ENCODE data around the gene DMKN.

DMKN gene

DNA sequence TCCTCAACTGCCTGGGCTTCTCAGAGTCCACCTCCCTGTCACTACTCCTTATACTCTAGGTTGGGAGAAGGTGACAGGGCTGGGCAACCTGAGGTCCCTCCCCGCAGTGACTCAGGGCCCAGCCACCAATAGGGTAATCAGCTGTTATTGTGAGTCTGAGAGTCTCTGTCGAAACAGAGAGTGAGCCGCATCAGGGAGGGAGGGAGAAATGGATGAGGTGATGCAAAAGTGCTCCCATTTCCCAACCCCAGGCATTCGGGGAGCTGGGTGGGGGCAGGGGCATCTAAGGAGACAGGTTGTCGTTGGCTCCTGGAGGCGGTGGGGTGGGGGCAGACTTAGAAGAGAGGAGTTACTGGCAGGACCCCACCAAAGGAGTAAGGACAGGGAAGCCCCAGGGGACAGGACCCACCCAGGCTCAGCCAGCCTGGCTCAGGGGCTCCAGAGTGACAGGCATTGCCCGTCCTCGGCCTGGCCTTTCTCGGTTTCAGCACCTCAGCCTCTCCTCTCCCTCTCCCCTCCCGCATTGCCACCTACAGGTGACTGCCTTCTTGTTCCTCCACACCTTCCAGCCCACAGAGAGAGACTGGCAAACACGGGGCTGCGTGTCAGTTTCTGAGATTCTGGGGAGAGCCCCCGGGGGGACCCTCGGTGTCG, at the start of gene DMKN:
DMKN (minus strand) TSS at position 22 of the 654 bp plus-strand sequence. CDS start 174 bp downstream, outside the sequence.
- no peak for DNase-seq

DNA sequence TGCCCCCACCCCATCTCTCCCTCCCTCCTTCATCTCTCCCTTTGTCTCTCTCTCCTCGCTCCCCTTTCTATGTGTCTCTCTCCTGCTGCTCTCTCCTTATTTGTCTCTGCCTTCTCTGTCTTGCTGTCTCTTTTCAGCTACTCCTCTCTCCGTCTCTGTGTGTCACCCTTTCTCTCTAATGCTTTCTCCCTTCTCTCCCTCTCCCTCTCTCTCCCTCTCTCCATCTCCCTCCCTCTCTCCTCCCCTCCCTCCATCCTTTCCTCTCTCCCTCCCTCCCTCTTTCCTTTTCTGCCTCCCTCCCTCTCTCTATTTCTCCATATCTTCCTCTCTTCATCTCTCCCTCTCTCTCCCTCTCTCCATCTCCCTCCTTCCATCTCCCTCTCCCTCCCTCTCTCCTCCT, 49.3 kb upstream of the DMKN start:
- no peak for DNase-seq

DNA sequence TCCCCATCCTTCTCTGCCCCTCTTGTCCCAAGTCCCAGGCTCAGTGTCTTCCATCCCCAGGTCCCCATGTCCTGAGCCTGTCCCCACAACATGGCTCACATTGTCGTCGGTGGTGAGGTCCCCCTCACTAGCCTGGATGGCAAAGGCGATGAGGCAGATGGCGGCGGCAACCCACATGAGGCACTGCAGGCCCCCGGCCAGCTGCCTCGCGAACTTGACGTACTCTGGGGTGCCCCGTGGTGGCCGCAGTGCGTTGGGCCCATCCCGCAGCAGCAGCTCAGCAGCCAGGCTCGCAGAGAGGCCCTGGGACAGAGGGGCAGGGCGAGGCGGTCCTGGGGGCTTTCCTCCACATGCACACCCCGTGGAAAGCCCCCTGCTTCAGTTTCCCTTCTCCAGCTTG, 48.9 kb upstream of the DMKN start:
- DNase-seq, result no peak

GRCh38 chr19:35561436-35561835, 48.0 kb upstream of the DMKN start:
- DNase-seq, result no peak

GRCh38 chr19:35560677-35561076, 47.2 kb upstream of the DMKN start:
- no peak for DNase-seq

DNA sequence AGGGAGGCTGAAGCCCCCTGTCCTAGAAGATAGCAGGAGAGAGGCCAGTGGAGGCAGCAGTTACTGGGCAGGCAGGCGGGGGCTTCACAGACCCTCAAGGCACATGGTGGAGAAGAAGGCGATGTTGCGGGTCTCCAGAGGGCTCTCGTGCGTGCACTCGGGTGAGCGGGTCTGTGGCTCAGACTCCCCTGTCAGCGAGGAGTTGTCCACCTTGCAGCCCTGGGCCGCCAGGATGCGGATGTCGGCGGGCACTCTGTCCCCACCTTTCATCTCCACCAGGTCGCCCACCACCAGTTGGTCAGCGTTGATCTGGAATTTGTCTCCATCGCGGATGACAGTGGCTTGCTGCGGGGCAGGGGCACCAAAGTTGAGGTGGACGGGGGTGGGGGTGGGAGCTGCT, 46.8 kb upstream of the DMKN start:
- DNase-seq, result no peak

DNA sequence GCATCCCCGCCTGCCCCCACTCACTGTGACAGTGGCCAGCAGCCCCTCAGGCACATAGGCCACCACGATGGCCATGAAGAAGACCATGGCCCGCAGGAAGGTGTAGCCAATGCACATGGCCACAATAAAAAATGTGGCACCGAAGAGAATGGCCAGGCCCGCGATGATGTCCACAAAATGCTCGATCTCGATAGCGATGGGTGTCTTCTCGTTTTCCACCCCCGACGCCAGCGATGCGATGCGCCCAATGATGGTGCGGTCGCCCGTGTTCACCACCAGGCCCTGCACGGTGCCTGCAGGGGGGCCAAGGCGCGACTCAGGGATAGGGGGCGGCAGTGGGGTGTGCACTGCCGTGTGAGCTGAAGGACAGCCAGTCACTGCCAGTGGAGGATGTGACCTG, 46.3 kb upstream of the DMKN start:
- no peak for DNase-seq

GRCh38 chr19:35559281-35559659, 45.8 kb upstream of the DMKN start:
- DNase-seq, result no peak

DNA sequence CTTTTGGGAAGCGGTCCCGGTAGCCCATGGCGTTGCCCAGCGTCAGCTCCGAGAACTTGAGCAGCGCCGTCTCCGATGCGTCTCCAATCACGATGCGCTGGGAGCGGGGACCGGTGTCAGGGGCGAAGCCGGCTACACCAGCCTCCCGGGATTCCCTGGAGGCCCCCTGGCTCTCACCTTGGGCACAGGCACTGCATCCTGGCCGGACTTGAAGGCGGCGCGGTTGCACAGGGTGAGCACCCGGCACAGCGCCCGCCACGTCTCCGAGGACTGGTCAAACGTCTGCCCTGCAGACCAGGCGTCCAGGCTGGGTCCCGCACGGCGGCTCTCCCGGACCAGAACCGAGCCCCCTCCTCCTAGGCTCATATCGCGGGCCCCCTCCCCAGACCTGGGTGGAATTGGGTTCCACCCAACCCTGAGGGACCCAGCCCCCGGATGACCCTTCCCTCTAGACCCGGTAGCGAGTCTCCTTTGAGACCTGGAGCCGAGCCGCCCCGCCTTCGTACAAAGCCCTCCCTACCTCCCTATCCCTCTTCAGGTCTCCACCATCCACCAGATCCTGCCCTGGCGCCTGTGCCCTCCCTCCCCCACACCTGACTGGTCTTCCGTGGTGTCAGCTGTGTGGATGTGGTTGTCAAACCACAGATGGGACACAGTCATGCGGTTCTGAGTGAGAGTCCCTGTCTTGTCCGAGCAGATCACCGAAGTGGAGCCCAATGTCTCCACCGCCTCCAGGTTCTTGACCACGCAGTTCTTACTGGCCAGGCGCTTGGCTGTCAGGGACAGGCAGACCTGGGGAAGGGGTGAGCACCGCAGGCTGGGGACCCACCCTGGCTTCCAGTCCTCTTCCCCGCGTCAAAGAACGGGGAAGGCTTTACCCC, 45.2 kb upstream of the DMKN start:
- DNase-seq, result no peak

DNA sequence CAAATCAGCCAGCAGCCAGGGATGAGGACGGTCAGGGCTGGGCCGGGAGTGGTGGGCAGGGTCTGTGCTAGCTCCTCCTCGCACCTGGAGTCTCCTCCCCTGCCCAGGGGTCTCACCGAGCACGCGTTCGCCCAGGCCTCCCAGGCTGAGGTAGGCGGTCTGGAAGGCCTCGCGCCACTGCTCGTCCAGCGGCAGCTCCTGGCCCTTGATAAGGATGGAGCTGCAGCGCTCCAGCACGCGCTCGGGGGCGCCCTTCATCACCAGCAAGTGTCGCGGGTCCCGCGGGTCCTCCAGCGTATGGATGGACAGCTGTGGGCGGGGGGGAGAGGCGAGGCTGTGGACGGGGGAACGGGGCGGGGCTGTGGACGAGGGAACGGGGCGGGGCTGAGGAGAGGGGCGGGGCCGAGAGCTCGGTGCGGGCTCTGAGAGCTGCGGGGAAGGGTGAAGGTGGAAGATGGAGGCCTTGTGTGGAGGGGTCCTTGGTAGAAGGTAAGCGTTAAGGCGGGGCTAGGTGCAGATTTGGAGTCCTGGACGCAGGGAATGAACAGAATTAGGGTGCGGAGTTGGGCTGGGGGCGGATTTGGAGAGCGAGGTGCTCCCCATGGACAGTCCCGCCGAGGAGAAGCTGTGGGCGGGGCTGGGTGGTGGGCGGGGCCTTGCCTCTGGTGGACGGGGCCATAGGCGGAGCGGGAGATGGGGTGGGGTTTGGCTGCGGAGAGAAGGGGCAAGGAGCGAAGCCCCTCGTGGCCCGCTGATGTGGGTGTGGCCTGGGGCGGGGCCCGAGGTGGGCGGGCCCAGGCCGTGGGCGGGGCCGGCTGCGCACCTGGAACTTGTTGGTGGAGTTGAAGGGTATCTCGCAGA, 44.3 kb upstream of the DMKN start:
- peak; percentile 50 to 59 for DNase-seq

DNA sequence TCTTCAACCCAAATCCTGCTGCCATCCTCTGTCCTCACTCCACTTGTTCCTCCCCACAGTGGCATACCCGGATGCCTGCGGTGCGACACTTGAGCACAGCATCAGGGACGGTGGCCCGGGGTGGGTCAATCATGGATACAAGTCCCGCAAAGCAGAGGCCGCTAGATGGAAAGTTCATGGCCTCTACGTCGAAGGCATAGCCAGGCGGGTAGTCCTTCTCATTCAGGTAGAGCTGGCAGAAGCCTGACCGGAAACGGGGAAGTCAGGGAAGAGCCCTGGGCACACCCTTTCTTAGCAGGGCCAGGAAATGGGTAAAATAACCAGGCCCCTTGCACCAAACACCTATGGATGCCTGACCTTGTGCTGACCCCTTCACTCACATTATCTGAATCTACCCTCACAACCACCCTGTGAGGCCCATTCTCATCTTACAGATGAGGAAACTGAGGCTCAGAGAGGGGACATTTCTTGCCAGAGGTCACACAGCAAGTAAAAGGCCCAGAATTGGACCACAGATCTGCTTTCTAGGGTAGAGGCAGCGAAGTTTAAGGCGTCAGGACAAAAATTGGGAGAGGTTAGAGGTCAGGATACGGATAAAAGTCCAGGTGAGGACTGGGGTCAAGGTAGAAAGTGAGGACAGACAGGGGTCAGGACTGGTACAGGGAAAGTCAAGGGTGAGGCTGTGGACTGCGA, 43.5 kb upstream of the DMKN start:
- DNase-seq, result no peak

- no peak for DNase-seq
Measured at GRCh38 chr19:35556025-35556590, 42.7 kb upstream of the DMKN start.

GRCh38 chr19:35555301-35556005, 42.0 kb upstream of the DMKN start:
- no peak for DNase-seq

- no peak for DNase-seq
Measured at GRCh38 chr19:35554076-35554475, 40.6 kb upstream of the DMKN start.

DNA sequence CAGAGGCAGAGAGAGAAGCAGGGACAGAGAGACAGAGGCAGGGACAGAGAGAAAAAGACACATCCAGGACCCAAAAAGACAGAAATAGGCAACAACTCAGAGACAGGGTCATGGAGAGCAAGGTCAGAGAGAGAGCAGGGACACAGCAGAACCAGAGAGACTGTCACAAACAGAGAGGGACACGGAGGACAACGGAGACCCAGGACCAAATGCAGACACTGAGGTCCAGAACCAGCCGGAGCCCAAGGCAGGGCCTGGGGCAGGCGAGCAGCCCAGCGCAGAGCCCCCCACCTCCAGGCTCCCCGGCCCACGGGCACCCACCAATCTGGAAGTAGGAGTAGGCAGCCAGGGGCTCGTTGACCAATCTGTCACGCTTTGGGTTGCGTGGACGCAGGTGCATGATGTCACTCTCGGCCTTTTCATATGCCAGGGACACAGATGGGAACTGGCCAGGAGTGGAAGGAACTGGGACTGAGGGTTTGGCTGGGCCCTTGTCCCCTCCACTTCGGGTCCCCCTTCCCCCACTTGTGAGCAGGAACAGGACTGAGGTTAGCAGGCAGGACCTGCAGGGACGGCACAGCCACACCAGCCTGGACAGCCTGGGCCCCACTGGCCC, 40.0 kb upstream of the DMKN start:
- no peak for DNase-seq

- no peak for DNase-seq
Measured at GRCh38 chr19:35552534-35553384, 39.3 kb upstream of the DMKN start.

- DNase-seq, result no peak
Measured at GRCh38 chr19:35551091-35551810, 37.8 kb upstream of the DMKN start.

DNA sequence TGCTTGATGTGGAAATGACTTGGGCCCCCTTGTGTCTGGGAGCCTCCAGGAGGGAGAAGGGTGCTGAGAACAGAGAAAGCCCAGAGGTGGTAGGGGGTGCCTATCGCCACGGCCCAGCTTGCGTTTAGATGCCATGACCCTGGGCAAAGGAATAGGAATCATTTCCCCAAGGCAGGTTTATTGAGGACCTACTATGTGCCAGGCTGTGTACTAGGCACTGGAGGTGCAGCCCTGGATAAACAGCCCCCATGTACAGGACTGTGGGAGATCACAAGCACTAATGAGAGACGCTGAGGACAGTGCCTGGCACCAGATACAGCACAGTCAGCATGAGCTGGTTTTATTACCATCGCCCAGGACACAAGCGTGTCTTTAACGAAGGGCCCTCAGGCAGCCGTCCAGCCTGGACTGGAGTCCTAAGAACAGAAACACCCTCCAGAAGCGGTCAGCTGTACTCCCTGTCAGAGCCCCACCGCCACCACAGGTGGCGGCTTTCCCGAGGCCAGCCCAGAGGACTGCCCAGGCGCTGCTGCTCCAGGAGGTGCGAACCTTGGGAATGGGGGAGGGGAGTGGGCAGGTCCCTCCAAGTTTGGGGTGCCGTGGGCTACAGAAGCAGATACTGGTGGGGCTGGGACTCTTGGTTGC, 36.6 kb upstream of the DMKN start:
- DNase-seq, result no peak

DNA sequence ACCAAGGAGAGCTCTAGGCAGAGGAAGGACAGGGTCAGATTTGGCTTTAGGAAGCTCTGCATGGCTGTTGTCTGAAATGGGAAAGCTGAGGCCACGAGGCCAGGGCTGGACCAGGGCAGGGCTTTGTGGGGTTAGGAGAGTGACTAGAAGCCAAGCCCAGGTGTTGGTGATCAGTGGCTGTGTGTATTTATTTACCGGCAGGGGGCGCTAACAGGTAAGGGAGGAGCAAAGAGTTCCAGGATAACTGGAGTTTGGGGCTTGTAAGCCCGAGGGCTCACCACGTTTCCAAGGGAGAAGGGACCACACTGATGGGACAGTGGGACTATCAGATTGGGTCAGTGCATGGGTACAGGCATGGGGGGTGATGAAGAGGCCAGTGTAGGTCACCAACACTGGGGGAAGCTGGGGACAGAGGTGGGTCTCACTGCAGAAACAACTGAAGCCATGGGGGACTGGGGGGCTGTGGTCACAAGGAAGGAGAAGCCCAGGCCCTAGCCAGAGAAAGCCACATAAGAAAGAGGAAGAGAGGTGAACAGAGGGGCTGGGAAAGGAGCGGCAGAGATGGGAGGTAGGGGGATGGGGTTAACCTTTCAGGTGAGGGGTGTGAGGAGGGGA, 35.8 kb upstream of the DMKN start:
- peak; percentile 34 to 38 for DNase-seq

Data from stimulated activated CD4-positive, alpha-beta T cell treated with anti-CD3 and anti-CD28 coated beads, Interleukin-4, amount 100 ng/mL, for 4 hours (primary cell).